Nephron (organoid): Measurements from ENCODE around the gene WDR76.

Experiments
- H3K27ac Mint-ChIP-seq, 3 experiments: 2 replicates each; pipeline ENCODE4 v1.8.0; 2020; ENCODE audit warnings: mixed read lengths in 3 of 3, mild to moderate bottlenecking in 2 of 3, moderate library complexity in 1 of 3
- H3K27me3 Mint-ChIP-seq: 2 replicates; pipeline ENCODE4 v1.8.0; 2021; ENCODE audit warnings: low read depth, mild to moderate bottlenecking, moderate library complexity, mixed read lengths
- H3K36me3 Mint-ChIP-seq: 2 replicates; pipeline ENCODE4 v1.8.0; 2020; ENCODE audit warnings: low read depth, mixed read lengths
- H3K4me1 Mint-ChIP-seq: 2 replicates; pipeline ENCODE4 v1.8.0; 2020; ENCODE audit warnings: mixed read lengths
- H3K4me3 Mint-ChIP-seq, 3 experiments: 2 replicates each; pipeline ENCODE4 v1.8.0; 2020; ENCODE audit warnings: mild to moderate bottlenecking in 3 of 3, mixed read lengths in 3 of 3, moderate library complexity in 2 of 3
- H3K9me3 Mint-ChIP-seq: 2 replicates; pipeline ENCODE4 v1.8.0; 2020; ENCODE audit warnings: mixed read lengths
- CTCF ChIP-seq, 3 experiments: fragments of 200-600 bp; sonication (generic); IDR thresholded peaks; one replicate each; pipeline ENCODE4 v1.5.0; 2021; ENCODE audit warnings: antibody characterized with exemption in 3 of 3; ENCODE audit not compliant: unreplicated experiment in 3 of 3

Gene WDR76

DNA sequence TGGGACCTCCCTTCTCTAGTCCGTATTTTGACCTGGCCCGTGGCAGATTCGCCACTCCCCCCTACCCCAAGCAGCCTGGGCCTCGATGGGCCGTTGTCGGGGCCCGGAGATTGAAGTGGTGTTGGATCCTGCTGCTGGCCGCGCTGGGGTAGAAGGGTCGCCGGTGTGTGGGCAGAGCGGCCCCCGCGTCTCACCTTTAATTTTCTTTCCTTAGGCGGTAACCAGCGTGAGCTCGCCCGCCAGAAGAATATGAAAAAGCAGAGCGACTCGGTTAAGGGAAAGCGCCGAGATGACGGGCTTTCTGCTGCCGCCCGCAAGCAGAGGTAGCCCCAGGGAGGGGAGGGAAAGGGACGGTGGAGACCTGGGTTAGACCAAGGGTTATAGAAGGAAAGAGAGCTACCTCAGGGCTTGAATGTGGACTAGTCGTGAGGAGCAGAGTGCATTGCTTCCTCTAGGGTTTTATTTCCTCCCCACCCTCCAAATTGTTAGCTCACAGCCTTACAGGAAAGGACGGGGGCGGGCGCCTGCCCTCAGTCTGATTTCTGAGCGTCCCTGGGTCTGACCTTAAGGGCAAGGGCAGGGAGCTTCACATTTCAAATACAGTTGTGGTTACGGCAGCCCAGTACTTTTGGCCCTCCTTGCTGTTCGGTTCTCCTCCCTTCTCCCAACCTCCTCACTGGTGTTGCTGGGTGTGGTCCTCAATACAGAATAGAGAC lies 33.9 kb upstream of the WDR76 start:
- H3K27me3 Mint-ChIP-seq: no peaks in the 10 kb centered on the region
- H3K4me3 Mint-ChIP-seq: peak overlapping the region; percentile 96 to 99 (median 99)

DNA sequence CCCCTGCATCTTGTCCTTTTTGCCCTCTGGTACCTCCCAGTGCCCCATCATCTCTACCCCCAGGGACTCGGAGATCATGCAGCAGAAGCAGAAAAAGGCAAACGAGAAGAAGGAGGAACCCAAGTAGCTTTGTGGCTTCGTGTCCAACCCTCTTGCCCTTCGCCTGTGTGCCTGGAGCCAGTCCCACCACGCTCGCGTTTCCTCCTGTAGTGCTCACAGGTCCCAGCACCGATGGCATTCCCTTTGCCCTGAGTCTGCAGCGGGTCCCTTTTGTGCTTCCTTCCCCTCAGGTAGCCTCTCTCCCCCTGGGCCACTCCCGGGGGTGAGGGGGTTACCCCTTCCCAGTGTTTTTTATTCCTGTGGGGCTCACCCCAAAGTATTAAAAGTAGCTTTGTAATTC lies 33.2 kb upstream of the WDR76 start:
- no peak for TF ChIP-seq CTCF (IDR thresholded peaks at IDR 0.05; ENCODE audit: unreplicated experiment in 3 of 3)
- H3K27me3 Mint-ChIP-seq: no peaks in the 10 kb centered on the region
- peaks cover 46% of the 10 kb centered on the region for H3K36me3 Mint-ChIP-seq
- no peaks in the 10 kb centered on the region for H3K9me3 Mint-ChIP-seq
- H3K27ac Mint-ChIP-seq: peak overlapping the region; percentile 96 to 98 (median 97)
- H3K4me3 Mint-ChIP-seq: peak overlapping the region; percentile 96 to 99 (median 99)
- peaks cover 45% of the 10 kb centered on the region for H3K4me1 Mint-ChIP-seq

More for the DNA sequence above, 33.9 kb upstream of the WDR76 start:
- no peaks in the 10 kb centered on the region for H3K9me3 Mint-ChIP-seq
- H3K27ac Mint-ChIP-seq: peak overlapping the region; percentile 96 to 98 (median 97)
- H3K4me1 Mint-ChIP-seq: peaks cover 39% of the 10 kb centered on the region
- TF ChIP-seq CTCF (IDR thresholded peaks at IDR 0.05; ENCODE audit: unreplicated experiment in 3 of 3): no peak
- peaks cover 40% of the 10 kb centered on the region for H3K36me3 Mint-ChIP-seq

GRCh38 chr15:43794269-43795037 lies 32.3 kb upstream of the WDR76 start:
- H3K9me3 Mint-ChIP-seq: no peaks in the 10 kb centered on the region
- TF ChIP-seq CTCF (IDR thresholded peaks at IDR 0.05; ENCODE audit: unreplicated experiment in 3 of 3): no peak

GRCh38 chr15:43795197-43795596 lies 31.6 kb upstream of the WDR76 start:
- Mint-ChIP-seq H3K4me1 (peaks cover 50% of the 10 kb centered on the region), H3K27ac (peak overlapping the region; percentile 48 to 96 (median 63)), H3K9me3 (no peaks in the 10 kb centered on the region), H3K4me3 (peak overlapping the region; percentile 96 to 99 (median 99)), H3K36me3 (peaks cover 59% of the 10 kb centered on the region), H3K27me3 (no peaks in the 10 kb centered on the region)
- no peak for TF ChIP-seq CTCF (IDR thresholded peaks at IDR 0.05; ENCODE audit: unreplicated experiment in 3 of 3)

More at GRCh38 chr15:43794269-43795037, 32.3 kb upstream of the WDR76 start:
- H3K4me3 Mint-ChIP-seq: peak overlapping the region; percentile 96 to 99 (median 99)
- H3K27ac Mint-ChIP-seq: peak overlapping the region; percentile 63 to 97 (median 96)
- peaks cover 52% of the 10 kb centered on the region for H3K36me3 Mint-ChIP-seq
- H3K4me1 Mint-ChIP-seq: peaks cover 47% of the 10 kb centered on the region
- no peaks in the 10 kb centered on the region for H3K27me3 Mint-ChIP-seq

DNA sequence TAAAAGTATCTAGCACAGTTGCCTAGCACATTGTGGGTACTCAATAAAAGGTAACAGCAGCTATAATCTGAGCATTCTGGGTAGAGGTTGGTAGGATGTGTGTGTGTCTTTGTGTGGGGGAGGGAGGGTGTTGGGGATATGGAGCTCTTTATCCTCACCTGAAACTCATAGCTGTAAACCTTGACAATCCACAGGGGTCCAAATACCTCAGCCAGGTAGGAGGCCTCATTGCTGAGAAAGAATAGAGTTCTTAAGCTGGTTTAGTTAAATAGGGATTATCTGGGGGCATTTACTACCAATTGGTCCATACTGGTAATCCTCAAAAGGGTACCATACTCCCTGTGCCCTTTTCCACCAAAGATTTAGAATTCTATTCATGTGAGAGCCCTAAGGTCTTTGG lies 30.8 kb upstream of the WDR76 start:
- H3K27me3 Mint-ChIP-seq: no peaks in the 10 kb centered on the region
- H3K36me3 Mint-ChIP-seq: peaks cover 65% of the 10 kb centered on the region
- H3K27ac Mint-ChIP-seq: peak overlapping the region in 2 of 3 experiments; percentile 24 to 48
- H3K4me1 Mint-ChIP-seq: peaks cover 56% of the 10 kb centered on the region
- H3K4me3 Mint-ChIP-seq: peak overlapping the region; percentile 96 to 99 (median 99)
- no peak for TF ChIP-seq CTCF (IDR thresholded peaks at IDR 0.05; ENCODE audit: unreplicated experiment in 3 of 3)
- no peaks in the 10 kb centered on the region for H3K9me3 Mint-ChIP-seq
